HL-60 (cell line): ENCODE results near the gene ZNF182.
"Not testable (repeated sequence)": the region's sequence is repeated elsewhere in the genome, so short reads cannot be mapped to it uniquely, and the experiment has no call there.

Experiments
- DNase-seq, 2 experiments: peaks; one replicate each; pipeline ENCODE4 v3.0.0-alpha.2; 2010 to 2020; ENCODE audit warnings: low read depth in 1 of 2, low spot score in 1 of 2
- H3K27ac ChIP-seq: fragments of 250-450 bp; sonication (Bioruptor Pico); replicated peaks from 2 replicates; pipeline ENCODE4 v1.5.1; 2020; ENCODE audit warnings: mild to moderate bottlenecking, moderate library complexity
- H3K27me3 ChIP-seq: fragments of 250-450 bp; sonication (Bioruptor Pico); 2 replicates; pipeline ENCODE4 v1.5.1; 2021; ENCODE audit warnings: mild to moderate bottlenecking, moderate library complexity; ENCODE audit not compliant: insufficient read depth, poor library complexity, severe bottlenecking
- H3K4me3 ChIP-seq: replicated peaks from 2 replicates; pipeline ENCODE4 v1.5.1; 2011; ENCODE audit warnings: mild to moderate bottlenecking, control low read depth, low read length; ENCODE audit not compliant: insufficient read depth
- CTCF ChIP-seq: IDR thresholded peaks from one replicate; pipeline ENCODE4 v1.5.1; 2011; ENCODE audit warnings: low read length, control low read depth, inconsistent platforms; ENCODE audit not compliant: insufficient read depth
- GABPA ChIP-seq: IDR thresholded peaks from 2 replicates; pipeline ENCODE4 v1.6.1; 2012; ENCODE audit warnings: low read depth
- POLR2AphosphoS5 ChIP-seq: IDR thresholded peaks from 2 replicates; pipeline ENCODE4 v1.6.1; 2012; ENCODE audit warnings: low read depth
- SPI1 ChIP-seq: IDR thresholded peaks from 2 replicates; pipeline ENCODE4 v1.6.1; 2012; ENCODE audit warnings: low read depth, mild to moderate bottlenecking, borderline replicate concordance
- TF ChIP-seq, protein P1 (sequence below): IDR thresholded peaks from 2 replicates; pipeline ENCODE4 v1.6.1; 2012; ENCODE audit warnings: low read depth; ENCODE audit not compliant: insufficient replicate concordance

The ZNF182 gene

DNA sequence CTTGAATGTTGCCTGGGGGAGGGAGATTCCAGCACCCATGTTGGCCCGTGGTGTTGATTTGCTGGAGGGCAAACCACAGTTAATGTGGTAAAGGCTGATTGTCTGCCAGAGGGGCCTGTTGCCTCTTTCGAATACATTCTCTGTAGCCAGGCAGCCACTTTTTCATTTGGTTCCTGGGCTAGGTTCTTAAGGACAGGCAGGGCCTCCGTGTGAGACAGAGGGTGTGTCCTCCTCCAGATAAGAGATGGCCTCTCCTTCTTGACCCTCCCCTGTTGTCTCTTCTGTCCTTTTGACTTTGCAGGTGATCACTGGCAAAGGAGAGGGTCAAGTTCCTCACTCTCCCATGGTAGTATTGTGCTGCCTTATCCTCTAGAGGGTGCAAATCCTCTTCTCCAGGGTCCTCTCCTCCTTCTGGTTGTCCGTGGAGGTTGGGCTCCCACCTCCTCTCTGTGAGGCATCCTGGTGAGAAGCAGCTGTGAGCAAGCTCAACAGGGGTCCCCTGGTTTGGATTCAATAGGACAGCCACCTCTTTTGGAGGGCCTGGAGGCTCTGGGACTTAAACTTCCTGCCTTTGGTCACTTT, 44.9 kb downstream of the ZNF182 start:
- no peak overlapping the region for H3K27ac ChIP-seq
- H3K27me3 ChIP-seq, result no peaks in the 10 kb centered on the region
- no peak for DNase-seq
- H3K4me3 ChIP-seq, result no peak overlapping the region
- TF ChIP-seq GABPA (no peak), POLR2AphosphoS5 (no peak), SPI1 (no peak), CTCF (no peak)
- TF ChIP-seq, protein P1, sequence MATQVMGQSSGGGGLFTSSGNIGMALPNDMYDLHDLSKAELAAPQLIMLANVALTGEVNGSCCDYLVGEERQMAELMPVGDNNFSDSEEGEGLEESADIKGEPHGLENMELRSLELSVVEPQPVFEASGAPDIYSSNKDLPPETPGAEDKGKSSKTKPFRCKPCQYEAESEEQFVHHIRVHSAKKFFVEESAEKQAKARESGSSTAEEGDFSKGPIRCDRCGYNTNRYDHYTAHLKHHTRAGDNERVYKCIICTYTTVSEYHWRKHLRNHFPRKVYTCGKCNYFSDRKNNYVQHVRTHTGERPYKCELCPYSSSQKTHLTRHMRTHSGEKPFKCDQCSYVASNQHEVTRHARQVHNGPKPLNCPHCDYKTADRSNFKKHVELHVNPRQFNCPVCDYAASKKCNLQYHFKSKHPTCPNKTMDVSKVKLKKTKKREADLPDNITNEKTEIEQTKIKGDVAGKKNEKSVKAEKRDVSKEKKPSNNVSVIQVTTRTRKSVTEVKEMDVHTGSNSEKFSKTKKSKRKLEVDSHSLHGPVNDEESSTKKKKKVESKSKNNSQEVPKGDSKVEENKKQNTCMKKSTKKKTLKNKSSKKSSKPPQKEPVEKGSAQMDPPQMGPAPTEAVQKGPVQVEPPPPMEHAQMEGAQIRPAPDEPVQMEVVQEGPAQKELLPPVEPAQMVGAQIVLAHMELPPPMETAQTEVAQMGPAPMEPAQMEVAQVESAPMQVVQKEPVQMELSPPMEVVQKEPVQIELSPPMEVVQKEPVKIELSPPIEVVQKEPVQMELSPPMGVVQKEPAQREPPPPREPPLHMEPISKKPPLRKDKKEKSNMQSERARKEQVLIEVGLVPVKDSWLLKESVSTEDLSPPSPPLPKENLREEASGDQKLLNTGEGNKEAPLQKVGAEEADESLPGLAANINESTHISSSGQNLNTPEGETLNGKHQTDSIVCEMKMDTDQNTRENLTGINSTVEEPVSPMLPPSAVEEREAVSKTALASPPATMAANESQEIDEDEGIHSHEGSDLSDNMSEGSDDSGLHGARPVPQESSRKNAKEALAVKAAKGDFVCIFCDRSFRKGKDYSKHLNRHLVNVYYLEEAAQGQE, result no peak

DNA sequence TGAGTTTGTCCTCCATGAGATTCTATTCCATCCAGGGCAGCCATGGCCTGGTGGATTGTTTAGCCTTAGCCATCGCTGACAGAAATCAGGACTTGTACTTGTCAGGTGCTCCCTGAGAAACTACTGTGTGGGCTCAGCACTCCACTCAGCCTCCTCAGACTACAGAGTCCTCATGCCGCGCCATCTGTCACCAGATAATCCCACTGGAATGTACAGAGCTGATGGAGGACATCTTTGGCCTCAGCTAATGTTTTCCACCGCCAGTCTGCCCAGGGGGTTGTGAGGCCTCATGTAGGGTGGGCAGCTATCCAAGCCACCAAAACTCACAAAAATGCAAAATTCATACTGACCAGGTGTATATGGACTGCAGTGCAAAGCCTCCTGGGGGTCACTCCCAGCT, 45.6 kb downstream of the ZNF182 start:
- not testable (repeated sequence) for H3K27me3 ChIP-seq, H3K4me3 ChIP-seq, DNase-seq, H3K27ac ChIP-seq

GRCh38 chrX:47956016-47956415, 47.8 kb downstream of the ZNF182 start:
- Histone ChIP-seq H3K4me3 (no peak overlapping the region), H3K27ac (no peak overlapping the region), H3K27me3 (no peaks in the 10 kb centered on the region)
- DNase-seq, result no peak
- TF ChIP-seq CTCF, result no peak
- no peak for TF ChIP-seq SPI1
- no peak for TF ChIP-seq POLR2AphosphoS5
- TF ChIP-seq, protein P1, result no peak
- TF ChIP-seq GABPA, result no peak

GRCh38 chrX:47955295-47955694, 48.5 kb downstream of the ZNF182 start:
- not testable (repeated sequence) for H3K27me3 ChIP-seq, H3K27ac ChIP-seq, H3K4me3 ChIP-seq, DNase-seq

- Histone ChIP-seq H3K27ac (no peak overlapping the region), H3K27me3 (no peaks in the 10 kb centered on the region), H3K4me3 (no peak overlapping the region)
- DNase-seq, result no peak
- TF ChIP-seq GABPA, result no peak
- no peak for TF ChIP-seq CTCF
- TF ChIP-seq, protein P1, result no peak
- no peak for TF ChIP-seq POLR2AphosphoS5
- no peak for TF ChIP-seq SPI1
Observed at GRCh38 chrX:47941423-47941822, 62.4 kb downstream of the ZNF182 start.
